Skeletal muscle satellite cell (primary cell): Measurements from ENCODE around the gene HIPK3.

ENCODE experiments used
- H3K27me3 ChIP-seq: 2 replicates; pipeline ENCODE4 v1.7.0; 2013; ENCODE audit warnings: low read length; ENCODE audit not compliant: control insufficient read depth, insufficient read depth
- H3K36me3 ChIP-seq: 2 replicates; pipeline ENCODE4 v1.7.0; 2013; ENCODE audit warnings: mild to moderate bottlenecking, control low read depth, low read length; ENCODE audit not compliant: insufficient read depth
- H3K4me1 ChIP-seq: 2 replicates; pipeline ENCODE4 v1.7.0; 2013; ENCODE audit warnings: low read length; ENCODE audit not compliant: control insufficient read depth, insufficient read depth
- H3K4me2 ChIP-seq: 2 replicates; pipeline ENCODE4 v1.7.0; 2013; ENCODE audit warnings: mild to moderate bottlenecking, low read length
- H3K4me3 ChIP-seq: 2 replicates; pipeline ENCODE4 v1.7.0; 2013; ENCODE audit warnings: low read length
- H3K9ac ChIP-seq: 2 replicates; pipeline ENCODE4 v1.7.0; 2013; ENCODE audit warnings: mild to moderate bottlenecking, low read depth, low read length, moderate library complexity
- H3K9me3 ChIP-seq: replicated peaks from 2 replicates; pipeline ENCODE4 v1.7.0; 2013; ENCODE audit warnings: mild to moderate bottlenecking, control low read depth, low read length

The HIPK3 gene

DNA sequence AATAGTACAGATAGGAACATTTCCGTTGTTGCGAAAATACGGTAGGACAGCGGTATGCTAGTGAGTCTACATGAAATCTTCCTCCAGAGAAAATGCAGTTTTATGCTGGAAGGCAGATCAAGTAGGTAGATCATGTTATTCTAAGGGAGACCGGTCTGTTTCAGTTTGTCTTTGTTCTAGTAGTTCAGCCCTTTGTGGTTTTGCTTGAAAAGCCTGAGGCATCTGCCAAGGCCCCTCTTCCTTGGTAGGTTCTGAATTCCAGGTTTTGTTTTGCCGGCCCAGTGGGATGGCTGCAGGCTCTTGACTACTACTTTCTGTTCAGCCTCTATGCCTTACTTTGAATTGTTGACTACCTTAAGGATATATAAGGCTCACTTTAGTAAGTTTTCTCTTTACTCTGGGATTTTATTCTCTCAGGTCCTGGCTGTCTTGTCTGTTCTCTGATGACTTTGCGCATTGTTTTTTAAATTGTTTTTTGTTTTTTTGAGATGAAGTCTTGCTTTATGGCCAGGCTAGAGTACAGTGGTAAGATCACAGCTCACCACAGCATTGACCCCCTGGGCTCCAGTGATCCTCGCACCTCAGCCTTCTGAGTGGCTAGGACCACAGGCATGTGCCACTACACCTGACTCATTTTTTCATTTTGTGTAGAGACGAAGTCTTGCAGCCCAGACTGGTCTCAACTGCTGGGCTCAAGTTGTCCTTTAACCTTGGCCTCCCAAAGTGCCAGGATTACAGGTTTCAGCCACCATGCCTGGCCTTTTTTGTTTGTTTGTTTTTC is 53.7 kb downstream of the HIPK3 start:
- H3K9ac ChIP-seq, result no peak overlapping the region
- H3K4me3 ChIP-seq, result no peak overlapping the region
- H3K27me3 ChIP-seq, result no peaks in the 10 kb centered on the region
- H3K4me1 ChIP-seq, result peaks cover 8% of the 10 kb centered on the region
- no peaks in the 10 kb centered on the region for H3K9me3 ChIP-seq
- no peak overlapping the region for H3K4me2 ChIP-seq
- H3K36me3 ChIP-seq, result no peaks in the 10 kb centered on the region

DNA sequence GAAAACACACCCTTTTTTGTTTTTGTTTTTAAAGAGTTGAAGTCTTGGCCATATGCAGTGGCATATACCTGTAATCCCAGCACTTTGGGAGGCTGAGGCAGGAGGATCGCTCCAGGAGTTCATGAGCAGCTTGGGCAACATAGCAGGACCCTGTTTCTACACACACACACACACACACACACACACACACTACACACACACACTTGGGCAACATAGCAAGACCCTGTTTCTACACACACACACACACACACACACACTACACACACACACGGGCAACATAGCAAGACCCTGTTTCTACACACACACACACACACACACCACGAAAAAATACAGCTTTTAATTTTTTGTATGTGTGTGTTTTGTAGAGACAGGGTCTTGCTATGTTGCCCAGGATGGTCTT is 54.5 kb downstream of the HIPK3 start:
- H3K36me3 ChIP-seq, result no peaks in the 10 kb centered on the region
- no peaks in the 10 kb centered on the region for H3K27me3 ChIP-seq
- no peak overlapping the region for H3K4me3 ChIP-seq
- no peak overlapping the region for H3K4me2 ChIP-seq
- peaks cover 8% of the 10 kb centered on the region for H3K4me1 ChIP-seq
- no peak overlapping the region for H3K9ac ChIP-seq
- H3K9me3 ChIP-seq, result no peaks in the 10 kb centered on the region

DNA sequence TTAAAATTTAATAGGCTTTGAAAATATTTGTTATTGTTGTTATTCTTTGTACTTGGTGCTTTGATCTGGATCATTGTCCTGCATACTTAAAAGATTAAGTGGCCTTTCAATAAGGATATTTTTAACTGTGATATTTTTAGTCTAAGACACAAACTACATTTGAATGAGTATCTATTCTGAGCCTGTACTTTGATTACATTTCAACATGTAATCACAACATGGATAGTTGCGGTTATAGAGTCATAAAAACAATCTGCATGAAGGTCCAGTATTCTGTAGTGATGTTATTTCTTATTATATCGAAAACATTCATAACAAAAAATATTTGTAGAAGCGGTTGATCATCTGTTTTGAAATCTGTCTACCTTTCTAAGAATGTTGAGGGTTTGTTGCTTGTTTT is 58.6 kb downstream of the HIPK3 start:
- no peak overlapping the region for H3K4me3 ChIP-seq
- no peak overlapping the region for H3K4me2 ChIP-seq
- H3K36me3 ChIP-seq, result no peaks in the 10 kb centered on the region
- H3K4me1 ChIP-seq, result peaks cover 9% of the 10 kb centered on the region
- no peaks in the 10 kb centered on the region for H3K9me3 ChIP-seq
- no peak overlapping the region for H3K9ac ChIP-seq
- H3K27me3 ChIP-seq, result no peaks in the 10 kb centered on the region

DNA sequence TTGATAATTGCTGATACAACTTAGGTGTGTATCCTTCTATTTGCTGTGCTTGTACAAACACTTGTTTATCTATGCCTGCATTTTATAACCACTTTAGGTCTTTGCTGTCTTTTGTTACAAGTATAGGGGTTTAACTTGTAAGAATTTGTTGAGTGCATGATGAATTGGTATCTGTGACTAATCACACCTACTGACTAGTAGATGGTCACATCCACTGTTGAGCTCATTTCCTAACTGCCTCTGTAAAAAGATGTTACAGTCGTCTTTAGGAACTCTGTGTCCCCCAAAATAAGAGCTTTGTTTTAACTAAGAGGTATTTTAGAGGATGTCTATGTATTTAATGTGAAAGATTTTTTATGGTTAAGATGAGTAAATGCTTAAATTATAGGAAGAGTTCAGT is 60.5 kb downstream of the HIPK3 start:
- no peak overlapping the region for H3K4me3 ChIP-seq
- no peaks in the 10 kb centered on the region for H3K27me3 ChIP-seq
- H3K4me1 ChIP-seq, result peaks cover 9% of the 10 kb centered on the region
- no peaks in the 10 kb centered on the region for H3K36me3 ChIP-seq
- H3K9me3 ChIP-seq, result no peaks in the 10 kb centered on the region
- no peak overlapping the region for H3K9ac ChIP-seq
- H3K4me2 ChIP-seq, result no peak overlapping the region

DNA sequence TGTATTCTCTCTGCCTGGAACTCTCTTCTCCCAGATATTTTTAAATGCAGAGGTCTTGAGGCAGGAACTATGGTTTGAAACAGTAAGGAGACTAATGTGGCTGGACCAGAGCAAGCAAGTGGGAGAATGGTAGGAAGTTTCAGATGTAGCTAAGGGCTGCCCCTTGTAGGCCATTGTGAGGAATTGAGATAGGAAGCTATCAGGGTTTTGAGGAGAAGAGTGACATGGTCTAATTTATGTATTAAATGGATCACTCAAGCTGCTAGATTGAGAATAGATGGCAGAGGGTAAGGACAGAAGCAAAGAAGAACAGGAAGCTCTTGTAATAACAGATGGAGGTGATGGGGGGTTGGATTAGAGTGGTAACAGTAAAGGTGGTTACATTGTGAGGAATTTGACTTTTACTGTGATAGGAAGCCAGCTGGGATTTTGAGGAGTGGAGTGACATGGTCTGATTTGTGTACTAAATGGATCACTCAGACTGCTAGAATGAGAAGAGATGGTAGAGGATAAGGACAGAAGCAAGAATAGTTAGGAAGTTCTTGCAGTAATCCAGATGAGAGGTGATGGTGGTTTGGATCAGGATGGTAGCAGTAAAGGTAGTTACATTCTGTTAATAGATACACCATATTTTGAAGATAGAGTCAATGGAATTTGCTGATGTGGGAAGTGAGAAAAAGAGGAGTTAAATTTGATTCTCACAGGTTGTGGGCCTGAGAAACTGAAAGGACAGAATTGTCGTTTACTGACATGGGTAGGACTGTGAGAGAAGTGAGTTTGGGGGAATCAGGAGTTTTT is 63.0 kb downstream of the HIPK3 start:
- H3K4me2 ChIP-seq, result no peak overlapping the region
- no peaks in the 10 kb centered on the region for H3K9me3 ChIP-seq
- H3K9ac ChIP-seq, result no peak overlapping the region
- no peaks in the 10 kb centered on the region for H3K36me3 ChIP-seq
- H3K4me3 ChIP-seq, result no peak overlapping the region
- H3K4me1 ChIP-seq, result peaks cover 16% of the 10 kb centered on the region
- H3K27me3 ChIP-seq, result no peaks in the 10 kb centered on the region

DNA sequence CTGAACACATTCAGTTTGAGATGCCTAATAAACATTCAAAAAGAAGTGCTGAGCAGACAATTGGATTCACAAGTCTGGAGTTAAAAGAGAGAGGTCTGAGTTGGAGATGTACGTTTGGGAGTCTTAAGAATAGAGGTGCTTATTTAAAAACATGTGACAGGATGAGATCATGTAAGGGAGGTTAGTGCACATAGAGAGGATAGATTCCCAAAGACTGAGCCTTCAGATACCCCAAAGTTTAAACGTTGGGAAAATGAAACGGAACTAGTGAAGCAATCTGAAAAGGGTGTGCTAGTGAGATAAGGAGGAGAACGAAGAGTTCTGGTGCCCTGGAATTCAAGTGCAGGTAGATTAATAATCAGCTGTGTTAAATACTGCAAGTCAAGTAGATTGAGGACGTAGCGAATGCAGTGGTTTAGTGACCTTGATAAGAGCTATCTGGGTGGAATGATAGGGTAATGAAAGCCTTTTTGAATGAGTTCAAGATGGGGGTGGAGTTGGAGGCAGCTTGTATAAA is 63.7 kb downstream of the HIPK3 start:
- no peak overlapping the region for H3K9ac ChIP-seq
- no peak overlapping the region for H3K4me2 ChIP-seq
- H3K4me3 ChIP-seq, result no peak overlapping the region
- H3K9me3 ChIP-seq, result no peaks in the 10 kb centered on the region
- no peaks in the 10 kb centered on the region for H3K27me3 ChIP-seq
- H3K36me3 ChIP-seq, result no peaks in the 10 kb centered on the region
- H3K4me1 ChIP-seq, result peaks cover 18% of the 10 kb centered on the region

DNA sequence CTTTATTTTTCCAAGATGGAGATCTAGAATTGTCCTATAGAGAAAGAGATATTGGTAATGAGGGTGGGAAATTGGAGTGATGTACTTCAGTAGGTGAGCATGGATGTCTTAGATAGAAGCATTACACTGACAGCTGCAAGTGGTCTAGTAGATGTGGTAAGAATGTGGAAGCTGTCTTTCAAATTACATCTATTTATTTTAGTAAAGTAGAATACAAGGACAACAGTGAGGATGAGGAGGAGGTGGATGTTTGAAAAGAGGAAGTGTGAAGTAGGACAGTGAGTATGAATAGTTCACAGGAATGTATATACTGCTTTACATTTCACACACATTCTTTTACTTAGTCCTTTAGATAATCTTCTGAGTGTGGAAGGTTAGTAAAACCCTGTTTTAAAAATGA is 64.2 kb downstream of the HIPK3 start:
- Histone ChIP-seq H3K27me3 (no peaks in the 10 kb centered on the region), H3K4me2 (no peak overlapping the region), H3K4me3 (no peak overlapping the region), H3K9ac (no peak overlapping the region), H3K9me3 (no peaks in the 10 kb centered on the region), H3K4me1 (peaks cover 23% of the 10 kb centered on the region), H3K36me3 (no peaks in the 10 kb centered on the region)

DNA sequence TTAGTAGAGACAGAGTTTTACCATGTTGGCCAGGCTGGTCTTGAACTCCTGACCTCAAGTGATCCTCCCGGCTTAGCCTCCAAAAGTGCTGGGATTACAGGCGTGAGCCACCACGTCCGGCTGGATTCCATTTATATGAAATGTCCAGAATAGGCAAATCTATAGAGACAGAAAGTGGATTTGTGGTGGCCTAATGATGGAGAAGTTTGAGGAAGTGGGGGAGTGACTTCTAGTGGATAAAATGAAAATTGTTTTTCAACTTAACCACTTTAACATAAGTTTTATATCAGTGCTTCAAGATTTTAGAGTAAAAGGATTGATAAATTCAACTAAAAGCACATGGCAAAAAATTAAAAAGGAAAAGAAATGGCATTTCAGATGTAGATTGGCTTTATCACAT is 66.2 kb downstream of the HIPK3 start:
- Histone ChIP-seq H3K4me1 (peaks cover 22% of the 10 kb centered on the region), H3K27me3 (no peaks in the 10 kb centered on the region), H3K4me3 (no peak overlapping the region), H3K9me3 (no peaks in the 10 kb centered on the region), H3K4me2 (no peak overlapping the region), H3K36me3 (no peaks in the 10 kb centered on the region), H3K9ac (no peak overlapping the region)

DNA sequence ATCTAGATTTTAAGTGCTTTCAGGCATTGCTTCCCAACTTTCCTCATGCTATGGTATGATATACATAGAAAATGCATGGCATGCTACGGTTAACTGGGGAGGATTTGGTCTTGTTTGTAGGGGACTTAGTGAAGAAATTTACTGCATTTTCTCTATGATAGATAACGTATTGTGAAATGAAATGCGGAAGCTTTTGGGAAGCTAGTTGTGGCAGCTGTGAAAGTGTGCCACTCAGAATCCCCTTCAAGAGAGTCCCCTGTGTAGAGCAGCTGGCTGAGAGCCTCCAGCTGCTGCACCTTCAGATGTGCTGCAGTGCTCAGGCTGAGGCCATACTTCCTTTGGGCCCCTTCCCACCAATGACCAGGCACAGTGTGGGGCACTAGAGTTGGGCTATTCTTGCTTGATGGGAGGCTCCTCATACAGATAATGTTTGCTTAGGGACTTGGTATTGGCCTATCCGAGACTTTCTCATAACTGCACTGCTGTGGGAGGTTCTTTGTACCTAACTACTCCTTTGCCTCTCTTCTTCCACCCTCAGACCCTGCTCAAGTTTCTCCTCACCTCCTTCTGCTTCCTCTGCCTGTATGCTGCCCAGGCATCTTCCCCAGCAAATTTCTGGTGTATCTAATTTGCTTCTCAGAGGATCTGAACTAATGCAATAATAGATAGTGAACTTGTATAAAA is 67.3 kb downstream of the HIPK3 start:
- Histone ChIP-seq H3K27me3 (no peaks in the 10 kb centered on the region), H3K4me3 (no peak overlapping the region), H3K9me3 (no peaks in the 10 kb centered on the region), H3K4me2 (no peak overlapping the region), H3K9ac (no peak overlapping the region), H3K4me1 (peaks cover 22% of the 10 kb centered on the region), H3K36me3 (no peaks in the 10 kb centered on the region)

DNA sequence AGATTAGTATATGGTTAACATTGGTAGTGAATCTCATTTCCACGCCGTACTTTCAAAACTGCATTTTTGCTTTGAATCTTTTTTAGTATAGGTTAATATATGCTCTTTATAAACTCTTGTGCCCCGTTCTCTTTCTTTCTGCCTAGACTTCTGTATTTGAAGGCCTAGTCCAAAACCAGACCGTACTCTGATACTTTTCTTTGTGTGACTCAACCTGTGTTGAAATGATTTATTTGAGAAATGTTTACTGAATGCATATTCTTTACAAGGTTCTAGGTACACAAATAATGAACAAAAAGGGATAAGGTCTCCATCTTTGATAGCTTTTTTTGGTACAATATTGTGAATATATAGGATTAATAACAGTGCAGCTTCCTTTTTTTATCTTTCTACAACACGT is 68.3 kb downstream of the HIPK3 start:
- no peaks in the 10 kb centered on the region for H3K27me3 ChIP-seq
- H3K9me3 ChIP-seq, result no peaks in the 10 kb centered on the region
- no peak overlapping the region for H3K4me3 ChIP-seq
- H3K4me2 ChIP-seq, result no peak overlapping the region
- peaks cover 22% of the 10 kb centered on the region for H3K4me1 ChIP-seq
- H3K9ac ChIP-seq, result no peak overlapping the region
- no peaks in the 10 kb centered on the region for H3K36me3 ChIP-seq

DNA sequence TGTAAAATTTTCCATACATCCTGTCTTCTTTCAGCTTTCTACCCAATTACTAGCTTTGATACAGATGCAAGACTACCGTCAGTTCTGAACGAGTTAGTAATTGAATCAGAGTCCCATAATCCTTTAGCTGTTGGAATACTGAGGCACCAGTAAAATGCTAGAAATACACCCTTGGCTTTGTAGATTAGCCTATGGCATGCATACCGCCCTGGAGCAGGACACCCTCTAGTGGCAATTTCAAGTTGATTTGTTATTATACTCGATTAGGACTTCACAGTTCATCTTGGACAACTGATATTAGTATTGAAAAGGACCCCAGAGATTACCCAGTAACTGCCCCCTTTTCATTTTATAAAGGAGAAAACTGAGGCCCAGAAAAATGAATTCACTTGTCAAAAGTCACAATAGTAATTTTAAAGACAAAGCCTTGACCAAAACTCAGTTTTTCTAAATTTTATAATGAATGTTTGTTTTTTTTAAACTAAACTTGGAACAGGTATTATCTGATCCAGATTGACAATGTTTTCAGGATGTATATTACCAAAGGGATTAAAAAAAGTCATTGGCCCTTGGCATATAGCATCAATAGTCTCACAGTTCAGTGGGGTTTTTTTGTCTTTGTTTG is 72.6 kb downstream of the HIPK3 start:
- no peaks in the 10 kb centered on the region for H3K27me3 ChIP-seq
- no peak overlapping the region for H3K9ac ChIP-seq
- no peaks in the 10 kb centered on the region for H3K9me3 ChIP-seq
- H3K4me1 ChIP-seq, result peaks cover 14% of the 10 kb centered on the region
- H3K36me3 ChIP-seq, result peaks cover 5% of the 10 kb centered on the region
- no peak overlapping the region for H3K4me2 ChIP-seq
- no peak overlapping the region for H3K4me3 ChIP-seq
